Activated CD4-positive, alpha-beta T cell treated with anti-CD3 and anti-CD28 coated beads for 48 hours (primary cell): Measurements from ENCODE around the gene MANSC4.
A peak's percentile ranks its signal among the peaks of the same experiment; 100 is the strongest.
"Not testable (repeated sequence)": the region's sequence is repeated elsewhere in the genome, so short reads cannot be mapped to it uniquely, and the experiment has no call there.

Source experiments
- DNase-seq: peaks from one replicate; pipeline ENCODE4 v3.0.0-alpha.2; 2020

Gene MANSC4

GRCh38 chr12:27747111-27747820, 32.8 kb downstream of the MANSC4 start:
- DNase-seq: no peak

- not testable (repeated sequence) for DNase-seq
These were observed 34.3 kb downstream of the MANSC4 start for GRCh38 chr12:27745734-27746133.

- no peak for DNase-seq
These were observed 36.4 kb downstream of the MANSC4 start for GRCh38 chr12:27743601-27744000.

GRCh38 chr12:27734321-27734720, 45.7 kb downstream of the MANSC4 start:
- DNase-seq: not testable (repeated sequence)

- DNase-seq: no peak
These were observed 46.2 kb downstream of the MANSC4 start for GRCh38 chr12:27733791-27734190.

GRCh38 chr12:27733052-27733656, 46.9 kb downstream of the MANSC4 start:
- DNase-seq: peak; percentile 47

GRCh38 chr12:27732281-27732680, 47.8 kb downstream of the MANSC4 start:
- no peak for DNase-seq

- DNase-seq: no peak
These were observed 49.9 kb downstream of the MANSC4 start for GRCh38 chr12:27730097-27730588.

- no peak for DNase-seq
These were observed 56.8 kb downstream of the MANSC4 start for GRCh38 chr12:27723212-27723611.
